HG03342 (cell line): ENCODE results near the gene TRMT6.

ENCODE experiments used
- ATAC-seq: cut with Tn5 transposase; IDR thresholded peaks from one replicate; pipeline ENCODE4 v1.9.1; 2021; ENCODE audit warnings: mild to moderate bottlenecking, moderate library complexity; ENCODE audit not compliant: unreplicated experiment

Gene TRMT6

GRCh38 chr20:5967469-5967868 lies 17.1 kb upstream of the TRMT6 start:
- no peak for ATAC-seq

GRCh38 chr20:5949943-5950270 lies 426 bp downstream of the TRMT6 start:
- peak; percentile 2 for ATAC-seq

- no peak for ATAC-seq
Observed at GRCh38 chr20:5947276-5947675, 3.1 kb downstream of the TRMT6 start.

- ATAC-seq, result no peak
Observed at GRCh38 chr20:5945963-5946362, 4.4 kb downstream of the TRMT6 start.

GRCh38 chr20:5938456-5939029 lies 11.8 kb downstream of the TRMT6 start:
- no peak for ATAC-seq

GRCh38 chr20:5936238-5936637 lies 14.1 kb downstream of the TRMT6 start:
- no peak for ATAC-seq

GRCh38 chr20:5935384-5935783 lies 14.9 kb downstream of the TRMT6 start:
- ATAC-seq, result no peak

GRCh38 chr20:5933802-5934436 lies 16.4 kb downstream of the TRMT6 start:
- ATAC-seq, result no peak

GRCh38 chr20:5932796-5933195 lies 17.5 kb downstream of the TRMT6 start:
- no peak for ATAC-seq

- no peak for ATAC-seq
Observed at GRCh38 chr20:5931411-5931810, 18.9 kb downstream of the TRMT6 start.

GRCh38 chr20:5928836-5929715 lies 21.3 kb downstream of the TRMT6 start:
- ATAC-seq, result no peak

- no peak for ATAC-seq
Observed at GRCh38 chr20:5927749-5928462, 22.4 kb downstream of the TRMT6 start.

- no peak for ATAC-seq
Observed at GRCh38 chr20:5925551-5925950, 24.8 kb downstream of the TRMT6 start.

GRCh38 chr20:5923493-5923892 lies 26.8 kb downstream of the TRMT6 start:
- no peak for ATAC-seq

GRCh38 chr20:5920581-5920980 lies 29.8 kb downstream of the TRMT6 start:
- ATAC-seq, result no peak

- no peak for ATAC-seq
Observed at GRCh38 chr20:5919626-5920544, 30.4 kb downstream of the TRMT6 start.

GRCh38 chr20:5918856-5919625 lies 31.3 kb downstream of the TRMT6 start:
- no peak for ATAC-seq

GRCh38 chr20:5914859-5915258 lies 35.5 kb downstream of the TRMT6 start:
- no peak for ATAC-seq

GRCh38 chr20:5913166-5913565 lies 37.2 kb downstream of the TRMT6 start:
- no peak for ATAC-seq

GRCh38 chr20:5910186-5910585 lies 40.1 kb downstream of the TRMT6 start:
- no peak for ATAC-seq
